ENCODE results near the gene PBX1. TPM values are rescaled to one million over a fixed set of nuclear protein-coding genes. Genes with fewer than 3 reads are reported as not detected.
A peak's percentile ranks its signal among the peaks of the same experiment; 100 is the strongest.

The PBX1 gene
- total and polyA plus RNA-seq, 2 of the 4 experiments (the other 2 are of a cell fraction), result 13.9 to 17.9 TPM

DNA sequence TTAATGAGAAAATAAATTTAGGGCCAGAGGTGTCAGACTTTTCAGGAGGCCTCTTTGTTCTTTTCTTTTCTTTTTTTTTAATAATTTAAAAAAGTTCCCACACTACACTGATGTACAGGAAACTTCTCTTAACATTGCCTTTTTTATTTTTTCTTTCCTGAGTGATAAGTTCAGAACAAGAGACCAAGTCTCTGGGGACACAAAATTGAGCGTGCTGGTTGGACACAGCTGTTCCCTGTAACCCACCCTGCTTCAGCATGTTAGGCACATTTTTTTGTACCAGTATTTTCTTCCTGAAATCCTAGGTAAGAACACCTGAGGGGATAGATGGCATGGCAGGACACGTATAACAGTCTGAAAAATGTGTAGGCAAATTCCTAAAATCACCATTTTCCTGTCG lies 50.1 kb downstream of the PBX1 start (continued):
- TF ChIP-seq, protein P1, sequence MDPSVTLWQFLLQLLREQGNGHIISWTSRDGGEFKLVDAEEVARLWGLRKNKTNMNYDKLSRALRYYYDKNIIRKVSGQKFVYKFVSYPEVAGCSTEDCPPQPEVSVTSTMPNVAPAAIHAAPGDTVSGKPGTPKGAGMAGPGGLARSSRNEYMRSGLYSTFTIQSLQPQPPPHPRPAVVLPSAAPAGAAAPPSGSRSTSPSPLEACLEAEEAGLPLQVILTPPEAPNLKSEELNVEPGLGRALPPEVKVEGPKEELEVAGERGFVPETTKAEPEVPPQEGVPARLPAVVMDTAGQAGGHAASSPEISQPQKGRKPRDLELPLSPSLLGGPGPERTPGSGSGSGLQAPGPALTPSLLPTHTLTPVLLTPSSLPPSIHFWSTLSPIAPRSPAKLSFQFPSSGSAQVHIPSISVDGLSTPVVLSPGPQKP (IDR thresholded peaks at IDR 0.05; ENCODE audit: borderline replicate concordance, low read depth, low read length), result no peak
- TF ChIP-seq MXI1 (IDR thresholded peaks at IDR 0.05; ENCODE audit: borderline replicate concordance, low read depth, low read length) (no peak), CEBPB (IDR thresholded peaks at IDR 0.05; ENCODE audit: low read depth, low read length) (no peak)

DNA sequence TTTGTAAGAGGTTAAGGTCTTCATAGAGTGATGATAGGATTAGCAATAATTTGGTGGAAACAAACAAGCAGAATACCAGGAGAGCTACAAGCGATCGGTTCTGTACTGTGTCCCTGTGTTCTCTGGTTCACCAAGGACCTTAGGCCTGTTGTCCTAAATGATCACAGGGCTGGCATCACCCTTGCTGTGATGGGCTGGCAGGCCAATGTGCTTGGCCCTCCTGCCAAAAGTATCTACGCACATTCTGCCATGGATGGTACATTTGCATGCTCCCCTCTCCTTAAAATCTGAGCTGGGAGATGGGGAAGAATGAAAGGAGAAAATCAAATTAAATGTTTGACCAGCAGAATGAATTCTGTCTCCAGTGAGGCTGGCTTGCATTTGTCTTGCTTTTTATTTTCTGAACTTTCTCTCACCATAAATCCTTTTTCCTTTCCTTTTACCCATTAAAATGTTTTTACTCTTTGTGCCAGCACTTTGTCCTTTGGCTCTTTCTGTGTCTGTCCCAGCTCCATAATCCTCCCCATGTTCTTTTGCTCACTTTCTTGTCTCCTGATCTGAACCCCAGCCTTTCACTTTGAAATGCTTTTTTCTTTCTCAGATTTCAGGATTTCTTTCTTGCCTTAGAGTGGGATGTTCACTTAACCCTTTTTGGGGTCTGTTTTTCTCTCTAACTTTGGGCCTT lies 51.7 kb downstream of the PBX1 start:
- Histone ChIP-seq H3K4ac (ENCODE audit: low read depth, low read length) (peak overlapping the region; percentile 7; the same call in 1 of the 2 replicates), H4K20me1 (ENCODE audit: insufficient read depth, low read length) (no peaks in the 10 kb centered on the region), H2BK5ac (ENCODE audit: low read depth, low read length, poor library complexity, severe bottlenecking) (no peak overlapping the region), H2AK9ac (replicated peaks; ENCODE audit: low read depth, low read length, poor library complexity) (no peak overlapping the region), H4K5ac (ENCODE audit: low read depth, low read length) (no peak overlapping the region; the same call in 1 of the 2 replicates), H3K4me2 (ENCODE audit: low read depth, low read length) (no peak overlapping the region), H4K8ac (ENCODE audit: low read depth in 2 of 2, low read length in 2 of 2) (no peak overlapping the region), H3K4me3 (ENCODE audit: insufficient read depth, low read depth, low read length) (no peak overlapping the region), H3K27me3 (ENCODE audit: control insufficient read depth, insufficient read depth, low read length) (no peaks in the 10 kb centered on the region), H3K36me3 (ENCODE audit: control insufficient read depth, insufficient read depth, low read length) (peaks cover 5% of the 10 kb centered on the region; the same call in 1 of the 2 replicates), H2BK20ac (ENCODE audit: low read depth, low read length) (no peak overlapping the region), H3K27ac (ENCODE audit: insufficient read depth, low read length) (no peak overlapping the region), H3K4me1 (ENCODE audit: control insufficient read depth, insufficient read depth, low read length) (peaks cover 20% of the 10 kb centered on the region), H4K91ac (ENCODE audit: insufficient read depth, low read depth, low read length) (peak overlapping the region; percentile 34; the same call in 1 of the 2 replicates), H3K56ac (ENCODE audit: extremely low read depth, insufficient read depth, low read length) (no peak overlapping the region), H3K18ac (ENCODE audit: low read depth, low read length) (no peak overlapping the region), H3K9ac (ENCODE audit: low read depth, low read length) (no peak overlapping the region), H3K23ac (ENCODE audit: low read depth, low read length) (no peak overlapping the region), H3K9me3 (ENCODE audit: control insufficient read depth, insufficient read depth, low read length) (no peaks in the 10 kb centered on the region), H2AFZ (replicated peaks; ENCODE audit: low read length, poor library complexity) (no peak overlapping the region), H3K9me1 (ENCODE audit: insufficient read depth, low read length) (peaks cover 9% of the 10 kb centered on the region), H2BK15ac (ENCODE audit: low read depth, low read length) (no peak overlapping the region; the same call in 2 of the 3 replicates), H2AK5ac (ENCODE audit: low read depth, low read length) (peak overlapping the region; percentile 56; the same call in 1 of the 2 replicates), H3K14ac (replicated peaks; ENCODE audit: low read depth, low read length) (no peak overlapping the region), H2BK120ac (ENCODE audit: low read depth, low read length) (no peak overlapping the region), H3K79me1 (ENCODE audit: low read depth in 1 of 2, low read length in 2 of 2) (peaks cover 8 to 23% of the 10 kb centered on the region in 2 experiments; a peak in 3 of 4 replicates)
- intact Hi-C loops (cut with micrococcal nuclease) (loop anchor here (2.0 to 10.0 kb wide), 2 partner anchors 50 to 1196 kb away; no protein-coding TSS in a partner anchor), in situ Hi-C loops (cut with MboI; ENCODE audit: low sequenced_read_pairs) (loop anchor here (10.0 kb wide), 1 partner anchor 174 kb away; no protein-coding TSS in a partner anchor), dilution Hi-C loops (cut with HindIII; ENCODE audit: low sequenced_read_pairs, unreplicated experiment) (no loop called here)
- POLR2A ChIA-PET (ENCODE audit: unreplicated experiment), result no interaction called here
- no CpG with 5 or more reads among the region's 3 CpGs for WGBS, 2 experiments (ENCODE audit: extremely low coverage in 2 of 2, insufficient read length in 1 of 2)
- no TSS peak for BruUV-seq (replicated peaks)
- no peak for TF ChIP-seq RFX5 (IDR thresholded peaks at IDR 0.05; ENCODE audit: low read depth, low read length)
- no peak for TF ChIP-seq CHD1 (IDR thresholded peaks at IDR 0.05; ENCODE audit: low read depth, low read length)
- no peak for TF ChIP-seq SMC3 (IDR thresholded peaks at IDR 0.05; ENCODE audit: low read depth, low read length)
- no peak for TF ChIP-seq CEBPB (IDR thresholded peaks at IDR 0.05; ENCODE audit: low read depth, low read length)
- TF ChIP-seq, protein P2, sequence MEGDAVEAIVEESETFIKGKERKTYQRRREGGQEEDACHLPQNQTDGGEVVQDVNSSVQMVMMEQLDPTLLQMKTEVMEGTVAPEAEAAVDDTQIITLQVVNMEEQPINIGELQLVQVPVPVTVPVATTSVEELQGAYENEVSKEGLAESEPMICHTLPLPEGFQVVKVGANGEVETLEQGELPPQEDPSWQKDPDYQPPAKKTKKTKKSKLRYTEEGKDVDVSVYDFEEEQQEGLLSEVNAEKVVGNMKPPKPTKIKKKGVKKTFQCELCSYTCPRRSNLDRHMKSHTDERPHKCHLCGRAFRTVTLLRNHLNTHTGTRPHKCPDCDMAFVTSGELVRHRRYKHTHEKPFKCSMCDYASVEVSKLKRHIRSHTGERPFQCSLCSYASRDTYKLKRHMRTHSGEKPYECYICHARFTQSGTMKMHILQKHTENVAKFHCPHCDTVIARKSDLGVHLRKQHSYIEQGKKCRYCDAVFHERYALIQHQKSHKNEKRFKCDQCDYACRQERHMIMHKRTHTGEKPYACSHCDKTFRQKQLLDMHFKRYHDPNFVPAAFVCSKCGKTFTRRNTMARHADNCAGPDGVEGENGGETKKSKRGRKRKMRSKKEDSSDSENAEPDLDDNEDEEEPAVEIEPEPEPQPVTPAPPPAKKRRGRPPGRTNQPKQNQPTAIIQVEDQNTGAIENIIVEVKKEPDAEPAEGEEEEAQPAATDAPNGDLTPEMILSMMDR (conservative IDR thresholded peaks at IDR 0.05; ENCODE audit: low read depth, low read length), result no peak
- TF ChIP-seq NFE2L2 (IDR thresholded peaks at IDR 0.05; ENCODE audit: low read depth, low read length), result no peak
- DNase-seq (no peak), ATAC-seq (ENCODE audit: low read depth) (no peak)
- CTCF ChIA-PET, result no interaction called here
